Common myeloid progenitor, CD34-positive (primary cell): Measurements from ENCODE around the gene GLRA1.

Experiments
- CTCF ChIA-PET: fragments of 350-600 bp; sonication (Branson Sonifier 250); formaldehyde crosslinking; loops from one replicate; lab custom pipeline; 2021; ENCODE audit warnings: antibody characterized with exemption; lab: Charles Lee
- POLR2A ChIA-PET: fragments of 350-600 bp; sonication (Branson Sonifier 250); formaldehyde crosslinking; loops from one replicate; lab custom pipeline; 2021; ENCODE audit warnings: antibody characterized with exemption; lab: Charles Lee
- DNase-seq, 3 donors: peaks; one replicate each; pipeline versions ENCODE4 v3.0.0 to v3.0.0-alpha.2; 2013
- H3K27ac ChIP-seq, 2 experiments: 1 replicate in 1 of 2; 2 replicates in 1 of 2; pipeline ENCODE4 v1.7.0; 2013; ENCODE audit warnings: inconsistent platforms in 2 of 2, low read length in 2 of 2, mild to moderate bottlenecking in 2 of 2, low read depth in 1 of 2, moderate library complexity in 1 of 2; ENCODE audit not compliant: severe bottlenecking in 2 of 2, insufficient read depth in 1 of 2, poor library complexity in 1 of 2
- H3K27me3 ChIP-seq, 5 experiments: replicated peaks in 2 of 5; 1 replicate in 3 of 5; 2 replicates in 2 of 5; pipeline versions ENCODE4 v1.6.1 to v1.7.0; 2013; ENCODE audit warnings: low read length in 4 of 5, mild to moderate bottlenecking in 2 of 5, moderate library complexity in 2 of 5, inconsistent platforms in 1 of 5; ENCODE audit not compliant: insufficient read depth in 5 of 5, control insufficient read depth in 4 of 5
- H3K36me3 ChIP-seq, 4 experiments: 1 replicate in 2 of 4; 2 replicates in 2 of 4; pipeline versions ENCODE4 v1.6.1 to v1.7.0; 2013; ENCODE audit warnings: low read length in 3 of 4, control low read depth in 1 of 4, mild to moderate bottlenecking in 1 of 4; ENCODE audit not compliant: control insufficient read depth in 4 of 4, insufficient read depth in 4 of 4
- H3K4me1 ChIP-seq, 4 experiments: 1 replicate in 3 of 4; 2 replicates in 1 of 4; pipeline versions ENCODE4 v1.6.1 to v1.7.1; 2013; ENCODE audit warnings: low read length in 3 of 4, mild to moderate bottlenecking in 3 of 4, control low read depth in 1 of 4, inconsistent platforms in 1 of 4, moderate library complexity in 1 of 4; ENCODE audit not compliant: control insufficient read depth in 4 of 4, insufficient read depth in 4 of 4; ENCODE audit errors: control extremely low read depth in 1 of 4
- H3K4me3 ChIP-seq, 7 experiments: 1 replicate in 4 of 7; 2 replicates in 3 of 7; pipeline versions ENCODE4 v1.5.1 to v1.7.0; 2013; ENCODE audit warnings: mild to moderate bottlenecking in 7 of 7, low read length in 6 of 7, moderate library complexity in 6 of 7, inconsistent platforms in 2 of 7, low read depth in 2 of 7, control low read depth in 1 of 7; ENCODE audit not compliant: insufficient read depth in 4 of 7, control insufficient read depth in 1 of 7; ENCODE audit errors: extremely low read depth in 1 of 7
- H3K9me3 ChIP-seq, 5 experiments: 1 replicate in 4 of 5; 2 replicates in 1 of 5; pipeline versions ENCODE4 v1.6.1 to v1.7.1; 2013; ENCODE audit warnings: low read length in 4 of 5, mild to moderate bottlenecking in 2 of 5, inconsistent platforms in 1 of 5, low read depth in 1 of 5, moderate library complexity in 1 of 5; ENCODE audit not compliant: control insufficient read depth in 4 of 5, insufficient read depth in 2 of 5; ENCODE audit errors: control extremely low read depth in 1 of 5
- WGBS: methylation state at CpG from one replicate; pipeline ENCODE4 v1.1.5; 2013; ENCODE audit not compliant: insufficient coverage; 5-methylcytosine and 5-hydroxymethylcytosine counted together

GLRA1 gene

DNA sequence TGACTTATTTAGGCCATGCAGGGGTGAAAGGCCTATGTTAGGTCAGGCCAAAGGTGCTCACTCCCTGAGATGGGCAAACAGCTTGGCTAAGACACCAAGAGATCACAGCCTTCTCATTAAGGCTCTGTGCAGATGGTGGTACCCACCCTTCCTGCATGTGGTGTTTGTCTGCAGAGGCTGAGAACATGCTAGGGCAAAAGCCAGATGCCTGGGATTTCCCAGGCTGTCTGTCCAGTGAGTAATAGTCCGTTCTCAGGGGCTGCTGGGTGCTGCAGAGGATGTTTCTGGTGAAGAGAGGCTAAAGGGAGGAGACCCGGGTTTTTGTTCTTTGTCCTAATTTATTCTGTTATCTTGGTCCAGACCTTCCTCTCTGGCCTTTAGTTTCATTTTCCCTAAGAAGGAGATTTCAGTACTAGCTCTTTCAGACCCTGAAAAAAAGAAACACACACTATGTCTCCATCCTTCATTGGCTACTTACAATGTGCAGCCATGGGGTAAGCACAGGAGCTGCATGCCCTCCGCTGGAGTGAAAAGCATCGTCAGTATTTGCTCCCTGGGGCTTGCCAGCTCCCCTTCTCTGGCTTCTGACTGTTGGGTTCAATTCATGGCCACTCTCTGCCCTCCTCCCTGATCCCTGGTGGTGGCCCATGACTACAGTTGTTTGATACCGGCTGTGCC, 23.4 kb upstream of the GLRA1 start:
- Histone ChIP-seq H3K27me3 (no peaks in the 10 kb centered on the region), H3K36me3 (no peaks in the 10 kb centered on the region), H3K27ac (no peak overlapping the region), H3K9me3 (no peaks in the 10 kb centered on the region), H3K4me1 (no peaks in the 10 kb centered on the region), H3K4me3 (no peak overlapping the region)
- ChIA-PET POLR2A (no interaction called here), CTCF (no interaction called here)
- no peak for DNase-seq
- 89% methylated on average over 3 of the region's 5 CpGs for WGBS

DNA sequence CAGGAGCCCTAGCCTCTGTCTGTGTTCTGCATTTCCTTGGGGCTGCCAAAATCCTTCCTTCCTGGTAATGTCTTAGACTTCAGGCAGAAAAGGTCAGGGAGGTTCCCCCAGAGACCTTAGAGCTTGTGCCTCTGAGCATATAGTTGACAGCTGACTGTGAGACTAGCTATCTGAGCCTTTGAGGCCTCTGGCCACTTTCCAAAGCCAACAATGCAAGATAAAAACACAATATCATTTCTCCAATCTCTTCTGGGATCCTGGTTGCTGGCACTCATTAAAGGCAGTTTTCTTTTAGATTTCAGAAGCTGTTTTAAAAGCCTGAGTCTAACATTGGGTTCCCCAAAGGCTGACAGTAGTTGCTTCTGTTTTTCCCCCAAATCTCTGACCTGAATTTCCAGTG, 13.2 kb upstream of the GLRA1 start:
- POLR2A ChIA-PET = no interaction called here
- H3K36me3 ChIP-seq = no peaks in the 10 kb centered on the region
- H3K4me1 ChIP-seq = no peaks in the 10 kb centered on the region
- DNase-seq = no peak
- H3K27ac ChIP-seq = no peak overlapping the region
- CTCF ChIA-PET = no interaction called here
- peaks cover 0 to 1% (median 0%) of the 10 kb centered on the region in 5 experiments for H3K9me3 ChIP-seq
- H3K4me3 ChIP-seq = no peak overlapping the region
- H3K27me3 ChIP-seq = no peaks in the 10 kb centered on the region

DNA sequence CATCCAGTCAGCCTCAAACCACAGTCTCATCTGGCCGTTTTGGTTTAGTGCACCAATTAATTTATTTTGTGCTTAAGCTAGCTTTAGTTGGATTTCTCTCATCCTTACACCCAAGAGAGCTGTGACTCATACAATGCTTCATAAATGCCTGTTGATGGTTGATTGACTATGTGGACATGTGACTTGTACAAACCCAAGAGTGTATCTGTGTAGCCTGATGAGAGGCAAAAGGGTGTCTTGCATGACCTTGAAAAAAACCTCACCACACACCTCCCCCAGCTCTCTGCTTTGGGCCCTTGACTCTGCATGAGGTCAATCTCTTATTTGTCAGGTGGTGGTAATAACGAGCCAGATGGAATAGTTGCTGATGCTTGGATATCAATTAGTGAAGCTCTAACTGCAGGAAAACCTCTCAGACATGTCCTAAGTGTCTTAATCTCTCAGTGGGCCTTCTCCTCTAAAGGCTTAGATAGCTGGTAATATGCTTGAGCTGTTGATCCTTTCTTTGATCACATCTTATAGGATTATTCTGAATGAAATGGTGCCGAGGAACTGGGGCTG, 10.6 kb upstream of the GLRA1 start:
- Histone ChIP-seq H3K27ac (no peak overlapping the region), H3K4me1 (no peaks in the 10 kb centered on the region), H3K36me3 (no peaks in the 10 kb centered on the region), H3K4me3 (no peak overlapping the region), H3K27me3 (no peaks in the 10 kb centered on the region), H3K9me3 (peaks cover 0 to 17% (median 4%) of the 10 kb centered on the region in 5 experiments)
- ChIA-PET POLR2A (interaction anchor here (0.7 kb wide), 1 partner anchor 124 kb away, joined by 3 read pairs; no protein-coding TSS in a partner anchor), CTCF (no interaction called here)
- DNase-seq = no peak
- no CpG with 5 or more reads among the region's 3 CpGs for WGBS

DNA sequence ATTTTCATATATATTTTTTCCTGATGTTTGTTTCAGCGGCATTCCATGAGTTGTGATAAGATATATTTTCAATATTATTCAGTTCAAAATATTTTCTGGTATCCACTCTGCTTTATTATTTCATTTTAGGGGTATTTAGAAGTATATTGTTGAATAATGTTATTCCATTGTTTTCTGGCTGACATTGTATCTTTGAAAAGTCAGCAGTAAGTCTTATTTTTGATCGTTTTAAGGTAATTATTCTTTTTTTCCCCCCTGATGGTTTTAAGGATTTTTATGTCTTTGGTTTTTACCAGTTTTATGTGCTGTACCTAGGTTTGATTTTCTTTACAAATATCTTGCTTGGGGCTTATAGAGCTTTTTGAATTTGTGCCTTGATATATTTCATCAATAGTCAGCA, 6.6 kb upstream of the GLRA1 start:
- WGBS = 100% methylated on average over 1 of the region's 2 CpGs
- no peaks in the 10 kb centered on the region for H3K36me3 ChIP-seq
- POLR2A ChIA-PET = no interaction called here
- peaks cover 0 to 17% (median 4%) of the 10 kb centered on the region in 5 experiments for H3K9me3 ChIP-seq
- no peak overlapping the region for H3K27ac ChIP-seq
- CTCF ChIA-PET = no interaction called here
- H3K27me3 ChIP-seq = peaks cover 0 to 2% (median under 1%) of the 10 kb centered on the region in 5 experiments
- H3K4me1 ChIP-seq = no peaks in the 10 kb centered on the region
- no peak overlapping the region for H3K4me3 ChIP-seq
- DNase-seq = peak in 2 of 3 donors; percentile 5 to 10

DNA sequence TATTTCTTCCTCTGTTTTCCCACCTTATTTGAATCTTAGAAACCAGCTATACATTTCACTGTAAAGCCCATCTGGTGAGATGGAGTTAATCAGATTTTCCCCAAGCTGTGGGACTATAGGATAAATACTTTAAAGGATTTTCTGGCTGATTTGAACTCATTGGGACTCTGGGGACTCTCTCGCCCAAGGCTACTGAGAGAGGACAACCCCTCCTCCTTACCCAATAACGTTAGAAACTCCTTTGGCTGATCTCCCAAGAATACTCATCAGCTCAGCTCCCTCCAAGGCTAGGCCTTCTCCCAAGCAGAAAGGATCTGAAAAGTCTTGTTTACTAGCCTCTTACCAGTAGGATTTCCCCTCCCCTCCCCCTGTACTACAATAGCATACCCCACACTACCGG, 1.5 kb upstream of the GLRA1 start:
- CTCF ChIA-PET = no interaction called here
- POLR2A ChIA-PET = no interaction called here

DNA sequence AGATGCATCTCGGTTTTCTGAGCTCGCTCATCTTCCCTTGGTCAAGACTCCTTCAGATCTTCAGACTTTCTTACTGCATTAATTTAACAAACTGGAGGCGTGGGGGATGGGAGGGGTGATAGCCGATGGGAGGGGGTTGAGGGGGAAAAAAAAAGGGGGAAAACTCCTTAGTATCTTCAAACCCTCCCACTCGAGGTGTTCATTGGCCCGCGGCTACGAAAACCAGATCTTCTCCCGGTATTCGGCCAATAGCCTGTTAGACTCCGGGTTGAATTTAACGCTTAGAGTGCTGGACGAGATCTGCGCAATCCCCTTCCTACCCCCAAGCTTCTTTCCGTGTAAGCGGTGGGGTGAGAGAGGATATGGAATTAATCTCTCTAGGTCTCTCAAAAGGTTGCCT, 689 bp upstream of the GLRA1 start:
- 11% methylated on average over 9 of the region's 16 CpGs for WGBS
- Histone ChIP-seq H3K4me3 (no peak overlapping the region), H3K9me3 (peaks cover 0 to 3% (median 0%) of the 10 kb centered on the region in 5 experiments), H3K36me3 (no peaks in the 10 kb centered on the region), H3K4me1 (no peaks in the 10 kb centered on the region), H3K27me3 (peaks cover 0 to 16% (median 2%) of the 10 kb centered on the region in 5 experiments), H3K27ac (no peak overlapping the region)
- POLR2A ChIA-PET = no interaction called here
- CTCF ChIA-PET = no interaction called here
- no peak for DNase-seq

More for the DNA sequence above, 1.5 kb upstream of the GLRA1 start:
- no CpG with 5 or more reads among the region's 3 CpGs for WGBS
- no peaks in the 10 kb centered on the region for H3K4me1 ChIP-seq
- H3K36me3 ChIP-seq = no peaks in the 10 kb centered on the region
- H3K9me3 ChIP-seq = peaks cover 0 to 5% (median 0%) of the 10 kb centered on the region in 5 experiments
- H3K4me3 ChIP-seq = no peak overlapping the region
- H3K27me3 ChIP-seq = peaks cover 0 to 16% (median 2%) of the 10 kb centered on the region in 5 experiments
- no peak overlapping the region for H3K27ac ChIP-seq
- no peak for DNase-seq

DNA sequence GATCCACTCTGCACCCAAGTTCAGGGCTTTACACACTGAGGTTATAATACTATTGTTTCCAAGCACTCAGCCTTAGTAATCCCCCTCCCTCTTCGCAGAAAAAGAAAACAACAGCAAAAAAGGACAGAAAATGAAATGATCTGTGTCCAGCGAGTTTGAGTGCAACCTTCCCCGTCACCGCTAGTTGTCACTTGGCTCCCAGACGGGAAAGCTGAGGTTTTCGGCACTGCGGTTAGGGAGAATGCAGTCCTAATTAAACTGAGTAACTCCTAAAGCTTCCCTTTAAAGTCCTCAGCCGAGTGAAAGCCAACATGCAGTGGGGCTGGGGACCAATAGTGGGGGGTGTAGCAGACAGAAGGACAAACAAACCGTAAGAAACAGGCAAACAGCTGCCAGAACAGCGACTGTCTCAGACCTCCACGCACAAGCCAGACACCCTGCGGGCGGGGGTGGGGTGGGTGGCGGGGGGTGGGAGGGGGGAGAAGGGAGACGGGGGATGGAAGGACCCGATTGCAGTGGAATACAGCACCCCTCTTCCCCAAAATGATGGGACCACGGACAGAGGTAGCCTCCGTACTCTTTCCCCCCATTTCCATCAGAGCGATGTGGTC, 680 bp downstream of the GLRA1 start:
- H3K27ac ChIP-seq = no peak overlapping the region
- no peaks in the 10 kb centered on the region for H3K36me3 ChIP-seq
- H3K4me3 ChIP-seq = no peak overlapping the region
- 7% methylated on average over 9 of the region's 19 CpGs for WGBS
- no peaks in the 10 kb centered on the region for H3K4me1 ChIP-seq
- no peak for DNase-seq
- POLR2A ChIA-PET = no interaction called here
- H3K9me3 ChIP-seq = peaks cover 0 to 3% (median 0%) of the 10 kb centered on the region in 5 experiments
- H3K27me3 ChIP-seq = peaks cover 0 to 16% (median 2%) of the 10 kb centered on the region in 5 experiments
- CTCF ChIA-PET = interaction anchor here (0.6 kb wide), 1 partner anchor 219 kb away, joined by 3 read pairs; no protein-coding TSS in a partner anchor
